Measurements from ENCODE around the gene UQCRC2. TPM values are rescaled to one million over a fixed set of nuclear protein-coding genes. Genes with fewer than 3 reads are reported as not detected.
"Not testable (repeated sequence)": the region's sequence is repeated elsewhere in the genome, so short reads cannot be mapped to it uniquely, and the experiment has no call there.

The UQCRC2 gene
- 147 and 167 TPM in 2 replicates for total RNA-seq (2014; rRNA removed; shearing (Covaris generic))

- peak within 1 kb of the TSS; percentile 99 for H3K27ac ChIP-seq
- H3K27me3 ChIP-seq (replicated peaks), result no peaks in the 10 kb centered on the region
- H3K4me3 ChIP-seq, result peak within 1 kb of the TSS; percentile 63
- H3K36me3 ChIP-seq, result peaks cover 24% of the 10 kb centered on the region
- peak; percentile 89 to 98 for DNase-seq (ENCODE audit: low read depth in 1 of 2, low spot score in 2 of 2)
- H3K4me1 ChIP-seq (replicated peaks), result peaks cover 10% of the 10 kb centered on the region
- no peaks in the 10 kb centered on the region for H3K9me3 ChIP-seq (replicated peaks)
These were observed at the start of gene UQCRC2 for GRCh38 chr16:21952793-21953540. TSS of gene UQCRC2 (plus strand) at chr16:21953361. CDS start at chr16:21953424, 63 bp downstream.

GRCh38 chr16:21932650-21933049 lies 20.5 kb upstream of the UQCRC2 start:
- not testable (repeated sequence) for H3K27me3 ChIP-seq (replicated peaks); DNase-seq (ENCODE audit: low read depth in 1 of 2, low spot score in 2 of 2); H3K36me3 ChIP-seq; H3K9me3 ChIP-seq (replicated peaks); H3K27ac ChIP-seq; H3K4me3 ChIP-seq; H3K4me1 ChIP-seq (replicated peaks)

GRCh38 chr16:21933316-21933715 lies 19.8 kb upstream of the UQCRC2 start:
- not testable (repeated sequence) for H3K4me3 ChIP-seq; H3K4me1 ChIP-seq (replicated peaks); H3K27ac ChIP-seq; H3K36me3 ChIP-seq; DNase-seq (ENCODE audit: low read depth in 1 of 2, low spot score in 2 of 2); H3K27me3 ChIP-seq (replicated peaks); H3K9me3 ChIP-seq (replicated peaks)

GRCh38 chr16:21933790-21934189 lies 19.4 kb upstream of the UQCRC2 start:
- H3K4me3 ChIP-seq; H3K36me3 ChIP-seq; H3K4me1 ChIP-seq (replicated peaks); H3K27ac ChIP-seq; H3K9me3 ChIP-seq (replicated peaks); DNase-seq (ENCODE audit: low read depth in 1 of 2, low spot score in 2 of 2); H3K27me3 ChIP-seq (replicated peaks): not testable (repeated sequence)

GRCh38 chr16:21936216-21936615 lies 16.9 kb upstream of the UQCRC2 start:
- not testable (repeated sequence) for H3K27ac ChIP-seq; H3K4me1 ChIP-seq (replicated peaks); H3K27me3 ChIP-seq (replicated peaks); DNase-seq (ENCODE audit: low read depth in 1 of 2, low spot score in 2 of 2); H3K4me3 ChIP-seq; H3K36me3 ChIP-seq; H3K9me3 ChIP-seq (replicated peaks)

- Histone ChIP-seq H3K4me1 (replicated peaks) (no peaks in the 10 kb centered on the region), H3K27ac (no peak overlapping the region), H3K9me3 (replicated peaks) (no peaks in the 10 kb centered on the region), H3K36me3 (no peaks in the 10 kb centered on the region), H3K27me3 (replicated peaks) (no peaks in the 10 kb centered on the region), H3K4me3 (no peak overlapping the region)
- no peak for DNase-seq (ENCODE audit: low read depth in 1 of 2, low spot score in 2 of 2)
These were observed 15.8 kb upstream of the UQCRC2 start for GRCh38 chr16:21937336-21937829.

- peaks cover 4% of the 10 kb centered on the region; the same call in 1 of the 2 replicates for H3K36me3 ChIP-seq
- no peaks in the 10 kb centered on the region for H3K4me1 ChIP-seq (replicated peaks)
- no peak overlapping the region for H3K27ac ChIP-seq
- no peaks in the 10 kb centered on the region for H3K27me3 ChIP-seq (replicated peaks)
- H3K4me3 ChIP-seq, result no peak overlapping the region
- no peak for DNase-seq (ENCODE audit: low read depth in 1 of 2, low spot score in 2 of 2)
- H3K9me3 ChIP-seq (replicated peaks), result no peaks in the 10 kb centered on the region
These were observed 12.6 kb upstream of the UQCRC2 start for GRCh38 chr16:21940570-21940969.

- H3K27me3 ChIP-seq (replicated peaks), result no peaks in the 10 kb centered on the region
- no peak overlapping the region for H3K27ac ChIP-seq
- no peaks in the 10 kb centered on the region for H3K4me1 ChIP-seq (replicated peaks)
- H3K4me3 ChIP-seq, result no peak overlapping the region
- DNase-seq (ENCODE audit: low read depth in 1 of 2, low spot score in 2 of 2), result no peak
- H3K36me3 ChIP-seq, result peaks cover 4% of the 10 kb centered on the region; the same call in 1 of the 2 replicates
- H3K9me3 ChIP-seq (replicated peaks), result no peaks in the 10 kb centered on the region
These were observed 9.6 kb upstream of the UQCRC2 start for GRCh38 chr16:21943571-21943970.

GRCh38 chr16:21946889-21947635 lies 6.1 kb upstream of the UQCRC2 start:
- H3K27ac ChIP-seq, result no peak overlapping the region
- no peak for DNase-seq (ENCODE audit: low read depth in 1 of 2, low spot score in 2 of 2)
- peaks cover 4% of the 10 kb centered on the region; the same call in 1 of the 2 replicates for H3K36me3 ChIP-seq
- no peaks in the 10 kb centered on the region for H3K27me3 ChIP-seq (replicated peaks)
- H3K4me1 ChIP-seq (replicated peaks), result 0 out of 2 replicates have a peak, but pooled peaks cover 3% of the 10 kb centered on the region
- no peaks in the 10 kb centered on the region for H3K9me3 ChIP-seq (replicated peaks)
- H3K4me3 ChIP-seq, result no peak overlapping the region

GRCh38 chr16:21949713-21950260 lies 3.4 kb upstream of the UQCRC2 start:
- no peak overlapping the region for H3K4me3 ChIP-seq
- DNase-seq (ENCODE audit: low read depth in 1 of 2, low spot score in 2 of 2), result no peak
- H3K27me3 ChIP-seq (replicated peaks), result no peaks in the 10 kb centered on the region
- H3K4me1 ChIP-seq (replicated peaks), result peaks cover 10% of the 10 kb centered on the region
- peaks cover 4% of the 10 kb centered on the region; the same call in 1 of the 2 replicates for H3K36me3 ChIP-seq
- no peaks in the 10 kb centered on the region for H3K9me3 ChIP-seq (replicated peaks)
- H3K27ac ChIP-seq, result no peak overlapping the region

GRCh38 chr16:21950782-21951521 lies 2.2 kb upstream of the UQCRC2 start:
- peaks cover 6% of the 10 kb centered on the region for H3K36me3 ChIP-seq
- DNase-seq (ENCODE audit: low read depth in 1 of 2, low spot score in 2 of 2), result peak in 1 of 2 experiments; percentile 12
- H3K9me3 ChIP-seq (replicated peaks), result no peaks in the 10 kb centered on the region
- H3K27me3 ChIP-seq (replicated peaks), result no peaks in the 10 kb centered on the region
- H3K27ac ChIP-seq, result no peak overlapping the region
- peaks cover 10% of the 10 kb centered on the region for H3K4me1 ChIP-seq (replicated peaks)
- H3K4me3 ChIP-seq, result no peak overlapping the region

GRCh38 chr16:21952040-21952792 lies 945 bp upstream of the UQCRC2 start:
- Histone ChIP-seq H3K27me3 (replicated peaks) (no peaks in the 10 kb centered on the region), H3K4me3 (peak overlapping the region; percentile 63), H3K27ac (peak overlapping the region; percentile 99), H3K9me3 (replicated peaks) (no peaks in the 10 kb centered on the region), H3K4me1 (replicated peaks) (peaks cover 10% of the 10 kb centered on the region), H3K36me3 (peaks cover 17% of the 10 kb centered on the region)
- peak in 1 of 2 experiments; percentile 62 for DNase-seq (ENCODE audit: low read depth in 1 of 2, low spot score in 2 of 2)

- Histone ChIP-seq H3K4me1 (replicated peaks) (peaks cover 10% of the 10 kb centered on the region), H3K4me3 (peak overlapping the region; percentile 63), H3K36me3 (peaks cover 30% of the 10 kb centered on the region), H3K27ac (peak overlapping the region; percentile 99), H3K27me3 (replicated peaks) (no peaks in the 10 kb centered on the region), H3K9me3 (replicated peaks) (no peaks in the 10 kb centered on the region)
- no peak for DNase-seq (ENCODE audit: low read depth in 1 of 2, low spot score in 2 of 2)
These were observed 361 bp downstream of the UQCRC2 start for GRCh38 chr16:21953541-21953902.
